ENCODE measurements around the gene DNAJC21.
"Not testable (repeated sequence)": the region's sequence is repeated elsewhere in the genome, so short reads cannot be mapped to it uniquely, and the experiment has no call there.

DNAJC21 gene

DNA sequence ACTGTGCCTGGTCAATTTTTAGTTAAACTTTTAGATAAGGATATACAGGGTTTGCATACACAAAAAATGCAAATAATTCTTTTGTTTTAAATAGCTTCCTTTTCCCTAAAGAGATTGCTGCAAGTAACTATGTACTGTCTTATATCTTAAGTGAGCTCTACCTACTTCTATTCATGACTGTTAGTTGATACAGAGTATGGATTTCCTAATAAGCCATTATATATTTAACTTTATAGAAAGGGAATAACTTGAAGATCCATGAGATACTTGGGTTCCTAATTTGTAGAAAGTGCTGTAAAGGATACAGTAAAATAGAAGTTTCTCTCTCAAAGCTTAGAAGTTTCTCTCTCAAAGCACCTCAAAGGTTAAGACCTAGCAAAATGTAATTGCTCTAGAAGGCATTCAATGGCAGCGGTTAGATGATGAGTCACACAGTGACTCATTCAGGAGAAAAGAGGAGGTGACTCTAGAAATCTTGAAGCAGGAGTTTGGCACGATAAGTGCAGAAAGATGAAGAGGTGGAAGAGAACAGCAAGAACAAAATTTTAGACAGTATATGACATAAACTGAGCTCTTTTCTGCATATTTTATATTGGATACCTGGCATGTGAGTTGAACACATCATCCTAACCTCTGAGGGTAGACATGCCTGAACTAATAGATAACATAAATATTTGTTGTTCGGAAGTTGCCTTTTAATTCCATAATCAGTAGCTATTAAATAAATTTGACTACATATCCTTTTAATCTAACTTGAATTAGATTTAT lies 5.5 kb upstream of the DNAJC21 start:
- DNase-seq (ENCODE audit: low spot score) = peak; percentile 46

DNA sequence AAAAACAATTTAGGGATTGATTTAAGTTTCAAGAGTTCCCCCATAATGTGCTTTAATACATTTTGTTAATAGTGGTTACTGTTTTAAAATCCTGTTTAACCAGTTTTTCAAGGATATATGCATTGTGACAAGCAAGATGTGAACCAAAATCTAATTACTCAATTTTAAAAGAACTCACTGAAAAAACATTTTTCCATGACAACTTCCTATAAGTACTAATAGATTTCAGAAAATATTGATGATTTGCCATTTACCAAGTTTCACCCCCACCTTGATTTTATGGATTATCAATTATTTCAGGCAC lies 4.9 kb upstream of the DNAJC21 start:
- DNase-seq (ENCODE audit: low spot score) = no peak

DNA sequence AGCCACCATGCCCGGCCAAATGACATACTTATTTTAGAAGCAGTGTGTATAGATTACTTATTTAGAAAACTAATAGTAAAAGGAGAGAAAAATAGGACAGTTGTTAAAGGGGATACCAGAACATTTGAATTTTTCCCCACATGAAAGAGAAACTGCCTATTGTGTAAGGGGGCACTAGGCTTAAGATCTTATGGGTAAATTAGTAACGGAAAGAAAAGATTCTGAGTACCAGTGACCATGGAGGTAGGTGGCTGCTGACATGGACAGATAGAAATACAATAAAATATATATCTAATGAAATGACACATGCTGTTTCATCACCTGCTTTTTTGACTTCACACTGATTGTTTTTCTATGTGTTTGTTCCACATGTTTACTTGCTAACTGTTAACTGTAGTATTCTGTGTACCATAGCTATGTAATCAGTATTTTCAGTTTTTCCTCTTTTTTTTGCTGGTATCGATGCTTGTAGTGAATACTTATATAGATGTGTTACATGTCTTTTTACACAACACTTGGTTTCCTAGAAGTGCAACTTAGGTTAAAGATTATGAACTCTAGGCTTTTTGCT lies 3.0 kb upstream of the DNAJC21 start:
- no peak for DNase-seq (ENCODE audit: low spot score)

DNA sequence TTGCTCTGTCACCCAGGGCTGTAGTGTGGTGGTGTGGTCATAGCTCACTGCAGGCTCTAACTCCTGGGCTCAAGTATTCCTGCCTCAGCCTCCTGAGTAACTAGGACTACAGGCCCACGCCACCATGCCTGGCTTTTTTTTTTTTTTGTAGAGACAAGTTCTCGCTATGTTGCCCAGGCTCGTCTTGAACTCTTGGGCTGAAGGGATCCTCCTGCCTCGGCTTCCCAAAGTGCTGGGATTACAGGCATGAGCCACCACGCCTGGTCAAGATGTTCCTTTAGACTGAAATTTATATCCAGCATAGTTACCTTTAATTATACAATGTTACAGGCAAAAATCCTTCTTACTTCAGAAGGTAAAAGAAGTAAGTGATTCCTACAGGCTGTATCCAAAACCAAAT lies 1.6 kb upstream of the DNAJC21 start:
- DNase-seq (ENCODE audit: low spot score) = no peak

DNA sequence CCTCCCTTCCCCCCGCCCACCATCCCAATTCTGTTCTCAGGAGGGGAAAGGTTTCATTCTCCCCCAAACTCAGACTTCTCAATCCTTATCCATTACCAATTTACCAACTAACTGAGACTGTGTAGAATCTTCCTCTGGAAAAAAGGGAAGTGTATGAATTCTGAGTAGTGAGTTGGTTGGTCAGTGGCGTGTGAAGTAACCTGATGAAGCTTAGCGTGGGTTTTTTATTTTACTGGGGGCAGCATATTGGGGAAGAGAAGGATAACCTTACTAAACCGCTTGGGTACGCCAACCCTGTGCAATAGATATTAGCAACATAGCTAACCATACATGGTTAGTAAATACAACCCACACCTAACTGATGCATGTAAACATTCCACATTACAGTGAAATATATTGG lies 1.1 kb upstream of the DNAJC21 start:
- no peak for DNase-seq (ENCODE audit: low spot score)

DNA sequence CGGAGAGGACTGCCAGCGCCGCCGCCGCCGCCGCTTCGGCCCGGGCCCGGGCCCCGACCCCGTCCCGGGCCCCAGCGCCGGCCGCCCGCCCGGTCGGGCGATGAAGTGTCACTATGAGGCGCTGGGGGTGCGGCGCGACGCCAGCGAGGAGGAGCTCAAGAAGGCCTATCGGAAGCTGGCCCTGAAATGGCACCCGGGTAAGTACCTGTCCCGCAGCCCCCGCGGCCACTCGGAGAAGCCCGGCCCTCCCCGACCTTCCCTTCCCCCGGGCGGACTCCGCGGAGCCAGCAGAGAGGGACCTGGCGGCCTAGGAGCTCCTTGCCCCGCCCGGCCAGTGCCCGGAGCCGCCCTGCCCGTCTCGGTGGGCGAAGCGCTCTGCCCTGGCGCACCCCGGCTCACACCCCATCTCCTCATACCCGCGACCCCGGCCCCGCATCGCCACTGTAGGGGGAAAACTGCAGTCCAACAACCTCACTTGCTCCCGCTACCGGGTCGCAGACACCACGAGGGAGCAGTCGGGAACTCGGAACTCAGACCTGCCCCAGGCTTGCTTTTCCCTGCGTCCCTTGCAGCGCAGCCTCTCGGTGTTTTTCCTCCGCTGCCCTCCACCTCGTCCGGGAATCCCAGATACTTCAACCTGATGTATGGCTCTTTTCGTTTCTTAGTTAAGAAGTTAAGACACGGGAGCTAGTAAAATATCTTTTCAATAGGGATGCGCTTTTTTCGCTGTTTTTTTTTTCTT lies 532 bp downstream of the DNAJC21 start:
- DNase-seq (ENCODE audit: low spot score) = peak; percentile 82

DNA sequence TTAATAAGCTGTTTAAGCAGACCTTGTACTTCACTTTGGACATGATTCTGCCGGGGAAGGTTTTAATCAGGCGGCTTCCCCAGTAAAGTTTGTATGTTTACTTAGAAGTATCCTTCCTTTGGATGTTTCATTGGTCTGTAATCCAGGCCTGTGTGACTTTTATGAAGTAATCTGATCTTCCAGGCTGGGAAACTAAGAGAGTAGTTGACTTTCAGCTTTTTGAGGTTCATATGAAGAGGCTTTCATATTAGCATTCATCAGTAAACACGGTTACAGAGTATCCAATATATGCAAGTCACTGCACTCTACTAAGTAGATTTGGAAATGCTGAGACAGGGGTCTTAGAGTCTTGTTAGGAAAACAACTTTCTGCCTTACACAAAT lies 1.1 kb downstream of the DNAJC21 start:
- DNase-seq (ENCODE audit: low spot score) = no peak

DNA sequence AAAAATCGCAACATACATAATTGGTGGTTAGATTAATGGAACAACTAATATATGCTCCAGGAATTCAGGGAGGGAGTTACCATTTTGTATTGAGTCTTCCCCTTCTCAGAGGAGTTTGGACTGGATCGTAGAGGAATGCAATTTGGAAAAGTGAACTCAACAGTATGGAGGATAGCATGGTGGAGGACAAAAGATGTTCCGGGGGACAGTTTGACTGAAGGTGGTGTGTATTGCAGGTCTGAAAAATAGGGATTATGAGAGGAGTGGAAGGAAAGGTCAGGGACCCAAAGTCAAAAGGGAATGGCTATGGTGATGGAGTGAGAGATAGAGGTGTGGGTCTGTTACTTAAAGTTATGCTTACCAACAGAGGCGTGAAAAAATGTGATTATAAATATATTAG lies 1.5 kb downstream of the DNAJC21 start:
- no peak for DNase-seq (ENCODE audit: low spot score)

DNA sequence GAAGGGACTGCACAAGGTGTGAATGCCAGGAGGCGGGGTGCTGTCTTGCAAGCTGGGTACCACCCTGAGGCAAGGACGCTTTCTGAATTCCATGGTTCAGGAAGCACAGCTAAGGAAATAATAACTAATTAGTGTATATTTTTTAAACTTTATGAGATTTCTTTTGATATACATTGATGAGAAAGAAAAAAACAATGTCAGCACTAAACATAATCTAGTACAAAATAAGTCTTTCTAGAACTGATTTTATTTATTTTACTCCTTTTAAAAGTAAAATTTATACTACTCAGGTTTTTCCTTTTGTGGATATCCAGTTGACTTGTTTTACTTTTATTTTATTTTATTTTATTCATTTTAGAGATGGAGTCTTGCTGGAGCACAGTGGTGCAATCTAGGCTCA lies 3.6 kb downstream of the DNAJC21 start:
- no peak for DNase-seq (ENCODE audit: low spot score)

DNA sequence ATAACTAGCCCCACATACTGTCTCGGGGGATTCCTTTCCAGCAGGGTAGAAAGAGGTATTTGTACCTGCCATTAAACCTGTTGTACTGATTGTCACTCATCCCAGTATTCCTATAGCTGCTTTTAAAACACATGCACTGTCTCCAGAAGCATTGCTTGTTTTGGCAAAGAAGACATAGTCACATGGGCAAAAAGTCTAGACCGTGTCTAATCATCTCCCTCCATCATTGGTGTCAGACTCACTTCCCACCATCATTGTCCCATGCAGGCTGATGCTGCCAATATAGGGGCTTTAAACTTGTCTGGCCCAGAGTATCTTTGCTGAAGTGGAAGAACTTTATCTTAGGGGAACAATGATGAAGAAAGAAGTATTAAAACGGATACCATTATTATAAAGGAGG lies 12.6 kb downstream of the DNAJC21 start:
- no peak for DNase-seq (ENCODE audit: low spot score)

DNA sequence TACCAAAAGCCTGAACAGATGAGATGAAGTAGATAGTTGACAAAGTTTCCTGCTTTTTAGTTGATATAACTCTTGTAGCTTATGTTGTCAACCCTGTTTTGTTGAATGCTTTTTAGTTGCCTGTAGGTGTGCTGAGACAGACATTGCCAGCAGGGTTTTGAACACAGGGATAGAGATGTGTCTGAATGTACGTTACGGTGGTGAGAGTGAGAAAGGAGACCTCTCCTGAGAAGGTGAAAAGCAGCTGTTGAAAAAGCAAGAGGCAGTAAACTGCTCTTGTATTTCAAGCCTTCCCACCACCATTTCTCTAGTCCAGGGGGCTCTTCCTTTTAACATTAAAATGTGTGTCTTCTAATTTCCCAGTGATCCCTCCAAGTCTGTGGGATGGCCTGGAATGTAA lies 14.7 kb downstream of the DNAJC21 start:
- DNase-seq (ENCODE audit: low spot score) = no peak

DNA sequence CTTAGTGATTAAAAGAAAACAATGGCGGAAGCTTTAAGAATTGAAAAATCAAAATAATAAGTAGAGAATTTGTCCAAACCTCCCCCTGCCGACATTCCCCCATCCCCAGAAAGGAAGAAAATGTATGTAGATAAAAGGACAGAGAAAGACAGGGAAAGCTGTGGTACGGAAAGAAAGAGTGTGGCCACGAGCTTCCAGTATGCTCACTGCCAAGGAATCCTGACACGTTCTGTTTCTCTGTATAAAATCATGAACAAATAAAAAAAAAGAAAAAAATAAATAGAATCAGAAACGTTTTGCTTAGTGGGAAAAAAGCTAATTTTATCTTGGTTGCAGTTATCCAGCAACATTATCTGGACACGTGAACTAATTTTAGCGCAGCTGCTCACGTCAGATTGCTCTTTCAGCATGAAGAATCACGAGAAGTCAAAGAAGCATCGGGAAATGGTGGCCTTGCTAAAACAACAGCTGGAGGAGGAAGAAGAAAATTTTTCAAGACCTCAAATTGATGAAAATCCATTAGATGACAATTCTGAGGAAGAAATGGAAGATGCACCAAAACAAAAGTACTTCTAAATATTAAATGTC lies 15.2 kb downstream of the DNAJC21 start:
- no peak for DNase-seq (ENCODE audit: low spot score)

DNA sequence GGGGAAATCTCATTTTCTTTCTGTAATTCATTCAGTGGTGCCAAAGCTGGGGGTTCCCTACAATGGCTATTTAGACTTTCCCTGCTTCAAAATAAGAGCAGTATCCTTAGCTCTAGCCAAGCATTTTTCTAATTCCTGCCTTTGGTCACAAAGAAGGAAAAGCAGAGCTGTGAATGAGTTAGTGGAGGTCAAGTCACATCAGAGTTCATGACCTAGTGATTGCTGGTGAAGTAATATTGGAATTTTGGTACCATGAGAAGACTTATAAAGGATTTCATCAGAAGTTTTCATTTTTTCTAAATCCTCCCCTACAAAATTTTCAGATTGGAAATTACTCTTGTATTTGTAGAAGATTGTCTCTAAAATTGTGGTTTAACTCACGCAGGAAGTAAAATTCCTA lies 28.0 kb downstream of the DNAJC21 start:
- no peak for DNase-seq (ENCODE audit: low spot score)

DNA sequence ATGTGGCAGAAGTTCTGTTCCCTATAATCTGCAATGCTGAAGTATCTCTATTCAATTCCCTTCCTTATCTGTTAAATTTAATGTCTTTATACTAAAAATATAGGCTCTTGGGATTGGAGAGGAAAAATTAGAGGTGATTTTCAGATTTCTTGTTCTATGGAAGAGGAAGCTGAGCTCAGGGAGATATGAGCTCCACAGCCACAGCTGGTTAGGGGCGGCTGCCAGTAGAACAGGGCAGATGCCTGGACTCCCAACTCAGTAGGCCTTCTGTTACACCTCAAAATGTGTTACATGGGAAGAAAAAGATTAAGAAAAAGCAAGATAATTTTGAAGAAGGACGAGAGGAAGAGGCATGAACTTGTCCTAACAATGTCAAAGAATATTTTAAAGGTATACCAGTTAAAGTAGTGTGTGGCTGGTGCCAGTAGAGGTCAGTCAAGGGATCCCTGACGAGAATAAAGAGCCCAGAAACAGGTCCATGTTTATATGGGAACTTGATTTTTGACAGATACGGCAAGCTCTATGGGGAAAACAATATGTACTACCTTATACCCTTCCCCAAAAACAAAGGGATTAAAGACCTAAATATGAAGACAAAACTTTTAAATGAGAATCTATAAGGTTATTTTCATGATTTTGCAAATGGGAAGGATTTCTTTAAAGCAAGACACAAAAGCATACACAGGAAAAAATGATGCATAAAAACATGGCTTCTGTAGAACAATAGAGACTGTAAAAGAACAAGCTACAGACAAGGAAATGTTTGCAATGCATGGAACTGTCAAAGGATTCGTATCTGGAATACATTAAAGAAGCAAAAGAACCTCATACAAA lies 28.7 kb downstream of the DNAJC21 start:
- DNase-seq (ENCODE audit: low spot score) = peak; percentile 27

DNA sequence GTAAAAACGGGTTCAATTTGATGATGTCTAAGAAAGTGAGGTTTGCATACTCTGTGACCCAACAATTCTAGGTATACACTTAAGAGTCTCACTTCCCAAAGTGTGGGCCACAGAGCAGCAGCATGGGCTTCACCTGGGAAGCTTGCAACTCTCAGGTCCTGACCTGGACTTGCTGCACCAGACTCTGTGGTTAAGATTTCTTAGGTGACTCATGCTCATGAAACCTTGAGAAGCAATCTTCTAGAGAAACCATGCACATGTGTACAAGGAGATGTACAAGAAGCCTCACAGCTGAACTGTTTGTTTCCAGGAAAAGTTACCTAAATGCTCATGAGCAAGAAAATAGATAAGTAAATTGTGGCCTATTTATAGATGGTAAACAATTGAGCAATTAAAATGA lies 30.0 kb downstream of the DNAJC21 start:
- no peak for DNase-seq (ENCODE audit: low spot score)

DNA sequence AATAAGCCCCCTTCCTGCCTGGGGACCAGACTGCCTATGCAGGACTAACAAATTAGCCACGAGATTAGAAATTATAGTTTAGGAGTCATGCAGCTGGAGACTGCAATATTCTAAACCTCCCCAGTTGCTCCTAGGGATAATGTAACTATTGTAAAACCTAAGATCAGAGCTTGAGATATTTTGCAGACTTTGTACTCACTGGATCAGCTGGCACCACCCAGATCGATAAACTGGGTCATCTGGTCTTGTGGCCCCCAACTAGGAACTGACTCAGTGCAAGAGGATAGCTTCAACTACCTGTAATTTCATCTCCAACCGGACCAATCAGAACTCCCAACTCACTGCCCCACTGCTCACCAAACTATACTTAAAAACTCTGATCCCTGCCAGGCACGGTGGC lies 38.2 kb downstream of the DNAJC21 start:
- DNase-seq (ENCODE audit: low spot score) = no peak

DNA sequence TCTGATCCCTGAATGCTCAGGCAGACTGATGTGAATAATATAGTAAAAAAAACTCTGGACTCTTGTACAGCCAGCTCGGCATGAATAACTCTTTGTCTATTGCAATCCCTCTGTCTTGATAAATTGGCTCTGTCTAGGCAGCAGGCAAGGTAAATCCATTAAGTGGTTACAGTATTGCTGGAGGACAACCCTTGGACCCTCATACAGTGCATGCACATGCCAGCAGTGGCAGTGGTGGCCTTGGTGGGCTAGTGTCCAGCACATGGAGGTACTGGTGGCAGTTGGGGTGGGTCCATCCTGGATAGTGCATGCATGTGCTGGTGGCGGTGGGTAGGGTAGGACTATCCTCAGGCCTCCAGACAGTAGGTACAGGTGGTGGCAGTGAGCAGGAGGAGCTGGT lies 38.9 kb downstream of the DNAJC21 start:
- no peak for DNase-seq (ENCODE audit: low spot score)

DNA sequence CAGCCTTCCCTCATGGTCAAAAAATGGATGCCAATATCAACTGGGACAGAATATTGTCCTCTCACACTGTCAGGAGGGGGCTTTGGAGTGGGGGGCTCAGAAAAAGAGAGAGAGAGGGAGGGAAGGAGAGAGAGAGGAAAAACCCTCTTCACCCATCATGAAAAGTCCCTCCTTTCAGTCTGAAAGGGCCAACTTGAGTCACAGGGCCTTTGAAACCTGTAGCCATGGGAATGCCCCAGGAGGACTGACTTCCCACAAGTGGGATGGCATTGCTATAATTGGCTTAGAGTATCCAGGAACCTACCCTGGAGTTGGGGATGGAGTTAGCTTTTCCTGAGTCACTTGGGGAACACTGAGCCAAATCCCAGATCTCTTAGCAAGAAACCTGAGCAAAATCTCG lies 41.2 kb downstream of the DNAJC21 start:
- DNase-seq (ENCODE audit: low spot score) = no peak

DNA sequence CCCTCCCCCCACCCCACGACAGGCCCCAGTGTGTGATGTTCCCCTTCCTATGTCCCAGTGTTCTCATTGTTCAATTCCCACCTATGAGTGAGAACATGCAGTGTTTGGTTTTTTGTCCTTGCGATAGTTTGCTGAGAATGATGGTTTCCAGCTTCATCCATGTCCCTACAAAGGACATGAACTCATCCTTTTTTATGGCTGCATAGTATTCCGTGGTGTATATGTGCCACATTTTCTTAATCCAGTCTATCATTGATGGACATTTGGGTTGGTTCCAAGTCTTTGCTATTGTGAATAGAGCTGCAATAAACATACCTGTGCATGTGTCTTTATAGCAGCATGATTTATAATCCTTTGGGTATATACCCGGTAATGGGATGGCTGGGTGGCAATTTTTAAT lies 42.3 kb downstream of the DNAJC21 start:
- DNase-seq (ENCODE audit: low spot score) = not testable (repeated sequence)

DNA sequence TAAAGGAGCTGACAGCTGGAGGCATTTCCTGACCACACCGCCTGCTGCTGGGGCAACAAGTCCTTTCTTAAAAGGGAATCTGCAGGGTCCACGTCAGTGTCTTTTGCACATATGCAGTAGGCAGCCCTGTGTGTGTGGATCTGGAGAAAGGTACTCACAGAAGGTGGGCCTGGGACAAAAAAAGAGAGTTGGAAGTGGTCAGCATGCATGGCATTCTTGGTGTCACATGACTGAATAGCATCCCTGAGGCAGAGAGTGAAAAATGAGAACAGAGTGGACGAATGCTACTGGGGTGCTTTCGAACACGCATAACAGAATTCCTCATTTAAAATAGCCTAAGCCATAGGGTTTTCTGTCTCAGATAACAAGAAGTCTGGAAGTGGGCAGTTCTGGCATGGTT lies 47.0 kb downstream of the DNAJC21 start:
- no peak for DNase-seq (ENCODE audit: low spot score)

DNA sequence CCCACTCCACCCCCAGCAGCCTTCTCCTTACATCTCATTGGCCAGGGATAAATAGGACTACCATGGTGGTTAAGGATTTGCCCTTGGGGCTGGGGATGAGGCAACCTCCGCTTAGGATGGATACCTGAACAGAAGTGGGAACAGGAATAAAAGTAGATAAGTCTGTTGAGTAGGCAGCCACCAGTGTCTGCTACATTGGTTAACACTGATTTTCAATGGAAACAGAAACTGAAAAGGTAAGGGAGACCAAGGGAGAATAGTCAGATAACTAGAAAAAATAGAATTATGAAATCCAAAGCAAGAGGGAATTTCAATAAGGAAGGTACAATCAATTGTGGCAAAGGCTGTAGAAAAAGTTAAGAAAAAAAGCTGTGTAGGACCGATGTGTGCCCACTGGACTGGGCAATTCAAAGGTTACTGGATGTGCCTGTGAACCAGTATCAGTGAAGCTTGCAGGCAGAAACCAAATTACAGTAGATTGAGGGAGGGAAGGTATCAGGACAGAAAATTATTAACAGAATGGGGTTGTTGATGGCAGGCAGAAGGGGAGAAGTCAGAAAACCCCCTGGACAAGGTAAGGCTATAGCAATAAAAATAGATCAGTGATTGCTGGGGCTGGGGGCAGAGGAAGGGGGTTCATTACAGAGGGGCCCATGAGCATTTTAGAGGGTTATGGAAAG lies 48.7 kb downstream of the DNAJC21 start:
- DNase-seq (ENCODE audit: low spot score) = no peak

DNA sequence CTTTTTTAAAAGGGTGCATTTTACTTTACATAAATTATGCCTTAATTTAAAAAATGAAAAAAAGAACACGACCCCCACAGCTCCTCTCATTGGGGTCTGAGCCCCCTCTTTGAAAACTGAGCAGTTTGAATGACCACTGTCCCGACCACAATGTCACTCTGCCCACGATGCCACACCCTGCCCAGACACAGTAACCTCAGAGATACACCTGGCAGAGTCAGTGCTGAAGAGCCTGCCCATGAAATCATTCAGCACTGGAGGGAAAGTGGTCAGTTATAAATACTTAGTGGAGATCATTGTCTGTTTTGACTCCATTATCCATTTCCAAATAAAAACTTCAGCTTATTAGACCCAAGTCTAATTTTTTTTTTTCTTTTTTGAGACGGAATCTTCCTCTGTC lies 49.3 kb downstream of the DNAJC21 start:
- DNase-seq (ENCODE audit: low spot score) = no peak

Measured in SW480 (cell line).